Measurements from ENCODE around the gene ERFE. TPM values are rescaled to one million over a fixed set of nuclear protein-coding genes. Genes with fewer than 3 reads are reported as not detected.

ERFE gene
- total RNA-seq, 4 donors from 2014 or later: 0.46 to 3.3 (median 1.3) TPM

GRCh38 chr2:238130111-238130695 is 28.6 kb upstream of the ERFE start:
- H3K36me3 ChIP-seq: no peaks in the 10 kb centered on the region
- in situ Hi-C loops (cut with MboI; ENCODE audit: low sequenced_read_pairs in 4 of 4) (no loop called here), intact Hi-C loops (cut with DNase I; ENCODE audit: low total_unique reads) (no loop called here)
- ATAC-seq (no peak), DNase-seq (no peak)
- no peak for TF ChIP-seq CTCF (IDR thresholded peaks at IDR 0.05 in 4 of 5, conservative IDR thresholded peaks at IDR 0.05 in 1 of 5)
- no peak for TF ChIP-seq POLR2A (IDR thresholded peaks at IDR 0.05)
- no peaks in the 10 kb centered on the region for H3K27me3 ChIP-seq
- H3K4me3 ChIP-seq: no peak overlapping the region
- no peaks in the 10 kb centered on the region for H3K9me3 ChIP-seq
- H3K4me1 ChIP-seq: peaks cover 4 to 6% of the 10 kb centered on the region in 2 donors
- no peak overlapping the region for H3K27ac ChIP-seq

- ATAC-seq (no peak), DNase-seq (no peak)
- Histone ChIP-seq H3K36me3 (no peaks in the 10 kb centered on the region), H3K4me3 (no peak overlapping the region), H3K27ac (no peak overlapping the region), H3K4me1 (peaks cover 11 to 14% of the 10 kb centered on the region in 2 donors), H3K9me3 (no peaks in the 10 kb centered on the region), H3K27me3 (no peaks in the 10 kb centered on the region)
- TF ChIP-seq POLR2A (IDR thresholded peaks at IDR 0.05) (no peak), CTCF (IDR thresholded peaks at IDR 0.05 in 4 of 5, conservative IDR thresholded peaks at IDR 0.05 in 1 of 5) (no peak)
- intact Hi-C loops (cut with DNase I; ENCODE audit: low total_unique reads): no loop called here
- in situ Hi-C loops (cut with MboI; ENCODE audit: low sequenced_read_pairs in 4 of 4): no loop called here
Observed at GRCh38 chr2:238130696-238131628, 27.8 kb upstream of the ERFE start.

- peak in 1 of 2 donors; percentile 12 for DNase-seq
- Histone ChIP-seq H3K36me3 (no peaks in the 10 kb centered on the region), H3K4me3 (no peak overlapping the region), H3K9me3 (no peaks in the 10 kb centered on the region), H3K4me1 (peaks cover 17 to 19% of the 10 kb centered on the region in 2 donors), H3K27ac (no peak overlapping the region), H3K27me3 (no peaks in the 10 kb centered on the region)
- TF ChIP-seq CTCF (IDR thresholded peaks at IDR 0.05 in 4 of 5, conservative IDR thresholded peaks at IDR 0.05 in 1 of 5): no peak
- TF ChIP-seq POLR2A (IDR thresholded peaks at IDR 0.05): no peak
- intact Hi-C loops (cut with DNase I; ENCODE audit: low total_unique reads) (no loop called here), in situ Hi-C loops (cut with MboI; ENCODE audit: low sequenced_read_pairs in 4 of 4) (no loop called here)
- no peak for ATAC-seq
Observed at GRCh38 chr2:238131761-238132462, 26.9 kb upstream of the ERFE start.

GRCh38 chr2:238132463-238133450 is 26.0 kb upstream of the ERFE start:
- Histone ChIP-seq H3K9me3 (no peaks in the 10 kb centered on the region), H3K4me1 (peaks cover 19 to 25% of the 10 kb centered on the region in 2 donors), H3K27ac (no peak overlapping the region), H3K27me3 (no peaks in the 10 kb centered on the region), H3K36me3 (no peaks in the 10 kb centered on the region), H3K4me3 (no peak overlapping the region)
- TF ChIP-seq CTCF (IDR thresholded peaks at IDR 0.05 in 4 of 5, conservative IDR thresholded peaks at IDR 0.05 in 1 of 5) (no peak), POLR2A (IDR thresholded peaks at IDR 0.05) (no peak)
- peak in 1 of 2 donors; percentile 11 for DNase-seq
- no peak for ATAC-seq
- intact Hi-C loops (cut with DNase I; ENCODE audit: low total_unique reads): no loop called here
- in situ Hi-C loops (cut with MboI; ENCODE audit: low sequenced_read_pairs in 4 of 4): no loop called here

Data from gastrocnemius medialis (tissue), 4 donors.